Smooth muscle cell (in vitro differentiated cells): ENCODE data around the gene MYH4. TPM values are rescaled to one million over a fixed set of nuclear protein-coding genes. Genes with fewer than 3 reads are reported as not detected.

Experiments
- polyA plus RNA-seq: library from polyadenylated mRNA; unstranded; fragments of >200 nt; fragmentation: Nextera tagmentation; extraction: Ambion mirVana; gene quantifications from 2 replicates; pipeline ENCODE4 v1.2.1, GENCODE V29; 2016
- total RNA-seq: library from RNA; depleted of rRNA; stranded (reverse); fragments of >200 nt; gene quantifications from 2 replicates; pipeline ENCODE4 v1.2.3, GENCODE V29; 2014

Gene MYH4
- total and polyA plus RNA-seq, 2 experiments from 2014 or later: not detected

Other genes with a start within 250 kb of the MYH4 start
- gene MYH13, start 96.6 kb downstream of the MYH4 start, total RNA-seq: not detected in 2 replicates
- 0.02 and 0.09 TPM in 2 replicates for gene MYH13, start 96.6 kb downstream of the MYH4 start, polyA plus RNA-seq
- not detected in 2 replicates for gene MYH8, start 47.6 kb downstream of the MYH4 start, total RNA-seq
- not detected in 2 replicates for gene MYH8, start 47.6 kb downstream of the MYH4 start, polyA plus RNA-seq
- not detected in 2 replicates for gene MYH1, start 49.0 kb upstream of the MYH4 start, total RNA-seq
- gene MYH1, start 49.0 kb upstream of the MYH4 start, polyA plus RNA-seq: not detected in 2 replicates
- not detected in 2 replicates for gene MYH2, start 80.1 kb upstream of the MYH4 start, total RNA-seq
- gene MYH2, start 80.1 kb upstream of the MYH4 start, polyA plus RNA-seq: not detected in 2 replicates
- gene MYH3, start 187.8 kb upstream of the MYH4 start, total RNA-seq: 0.67 and 1.2 TPM in 2 replicates
- gene MYH3, start 187.8 kb upstream of the MYH4 start, polyA plus RNA-seq: 1.1 and 1.6 TPM in 2 replicates
- gene SCO1, start 228.0 kb upstream of the MYH4 start, total RNA-seq: 24.8 and 25.9 TPM in 2 replicates
- 28.3 and 30.6 TPM in 2 replicates for gene SCO1, start 228.0 kb upstream of the MYH4 start, polyA plus RNA-seq
- gene ADPRM, start 228.0 kb upstream of the MYH4 start, total RNA-seq: 8.3 and 8.6 TPM in 2 replicates
- gene ADPRM, start 228.0 kb upstream of the MYH4 start, polyA plus RNA-seq: 9.3 and 11.3 TPM in 2 replicates